ENCODE measurements around the gene WDR6.
"Not testable (repeated sequence)": the region's sequence is repeated elsewhere in the genome, so short reads cannot be mapped to it uniquely, and the experiment has no call there.

WDR6 gene

DNA sequence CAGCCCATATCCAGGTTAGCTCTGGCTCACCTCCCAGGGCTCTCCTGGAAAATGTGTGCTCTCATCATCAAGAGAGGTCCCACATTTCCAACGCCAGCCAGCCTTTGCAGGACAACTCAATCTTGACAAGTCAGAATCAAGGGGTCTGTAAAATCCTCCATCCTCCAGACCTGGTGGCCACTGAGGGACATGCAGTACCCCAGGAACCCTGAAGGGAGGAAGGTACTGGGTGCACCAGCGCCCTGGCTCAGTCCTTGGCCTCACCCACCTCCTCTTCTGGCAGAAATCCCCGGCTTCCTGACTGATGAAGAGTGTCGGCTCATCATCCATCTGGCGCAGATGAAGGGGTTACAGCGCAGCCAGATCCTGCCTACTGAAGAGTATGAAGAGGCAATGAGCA, 6.0 kb upstream of the WDR6 start:
- no peak overlapping the region for H3K4me3 ChIP-seq (ENCODE audit: low read depth, low read length)
- DNase-seq (ENCODE audit: low read depth), result no peak
- no peak for TF ChIP-seq CTCF (IDR thresholded peaks at IDR 0.05; ENCODE audit: low read depth, low read length, missing control alignments)

DNA sequence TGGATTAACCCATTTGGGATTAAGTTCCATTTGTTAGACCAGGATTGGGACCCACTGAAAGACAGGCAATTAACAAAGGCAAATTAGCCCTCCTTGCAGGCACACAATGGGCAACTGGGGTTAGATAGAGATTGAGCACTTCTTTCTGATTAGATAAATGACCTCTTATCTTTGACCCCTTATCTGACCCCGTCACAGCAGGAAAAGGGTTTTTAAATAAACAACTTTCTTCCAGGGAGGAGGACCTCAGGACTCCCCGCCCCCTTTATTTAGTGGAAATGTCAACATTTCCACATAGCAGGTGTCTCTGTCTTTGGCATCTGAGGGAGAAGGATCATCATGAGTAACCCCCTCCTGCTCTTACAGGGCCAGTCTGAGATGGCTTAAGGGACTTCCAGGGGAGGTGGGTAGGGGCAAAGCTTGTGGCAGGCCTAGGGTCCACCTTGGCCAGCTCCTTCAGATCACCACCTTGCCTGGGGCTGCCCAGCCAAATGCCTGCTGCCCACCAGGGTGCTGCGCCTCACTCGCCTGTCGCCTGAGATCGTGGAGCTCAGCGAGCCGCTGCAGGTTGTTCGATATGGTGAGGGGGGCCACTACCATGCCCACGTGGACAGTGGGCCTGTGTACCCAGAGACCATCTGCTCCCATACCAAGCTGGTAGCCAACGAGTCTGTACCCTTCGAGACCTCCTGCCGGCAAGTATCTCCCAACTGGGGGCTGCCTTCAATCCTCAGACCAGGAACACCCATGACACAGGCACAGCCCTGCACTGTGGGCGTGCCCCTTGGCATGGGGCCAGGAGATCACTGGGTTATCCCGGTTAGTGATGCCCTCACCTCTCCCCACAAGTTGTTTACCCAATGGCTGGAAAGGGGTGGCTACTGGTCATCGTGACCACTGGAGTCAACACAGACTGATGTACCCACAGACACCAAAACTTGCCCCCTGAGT, 2.6 kb upstream of the WDR6 start:
- no peak for DNase-seq (ENCODE audit: low read depth)
- no peak for TF ChIP-seq CTCF (IDR thresholded peaks at IDR 0.05; ENCODE audit: low read depth, low read length, missing control alignments)
- no peak overlapping the region for H3K4me3 ChIP-seq (ENCODE audit: low read depth, low read length)

DNA sequence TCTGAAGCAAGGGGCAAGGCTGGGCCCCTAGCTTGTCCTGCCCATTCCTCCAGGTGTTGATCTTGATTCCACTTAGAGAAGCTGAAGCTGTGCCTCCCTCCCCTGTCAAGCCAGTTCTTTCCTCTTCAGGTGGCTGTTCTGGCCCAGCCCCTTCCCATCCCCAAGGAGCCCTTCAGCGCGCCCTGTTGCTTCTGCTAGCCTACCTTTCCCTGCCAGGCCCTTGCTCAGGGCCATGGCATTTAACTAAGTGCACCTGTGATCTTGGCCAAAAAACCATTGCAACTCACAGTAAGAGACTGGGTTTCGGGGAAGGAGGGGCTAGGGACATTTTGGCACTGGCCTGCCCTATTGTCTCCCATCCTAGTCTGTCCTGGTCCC, 1.9 kb upstream of the WDR6 start:
- no peak for DNase-seq (ENCODE audit: low read depth)
- H3K4me3 ChIP-seq (ENCODE audit: low read depth, low read length), result no peak overlapping the region
- TF ChIP-seq CTCF (IDR thresholded peaks at IDR 0.05; ENCODE audit: low read depth, low read length, missing control alignments), result no peak

DNA sequence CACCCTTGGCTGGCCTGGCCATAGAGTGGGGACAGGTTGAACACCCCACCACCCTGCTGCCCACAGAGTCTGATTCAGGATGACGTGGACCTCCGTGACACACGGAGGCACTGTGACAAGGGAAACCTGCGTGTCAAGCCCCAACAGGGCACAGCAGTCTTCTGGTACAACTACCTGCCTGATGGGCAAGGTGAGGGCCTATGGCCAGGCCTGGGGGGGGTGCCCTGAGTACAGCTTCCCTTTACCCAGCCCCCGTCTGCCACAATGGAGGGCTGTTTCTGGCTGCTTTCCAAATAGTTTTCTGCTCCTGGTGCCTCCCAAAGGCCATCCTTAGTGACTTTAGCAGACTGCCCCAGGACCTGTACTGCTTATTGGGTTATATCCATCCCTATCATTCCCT, 1.2 kb upstream of the WDR6 start:
- no peak overlapping the region; the same call in 1 of the 2 replicates for H3K4me3 ChIP-seq (ENCODE audit: low read depth, low read length)
- DNase-seq (ENCODE audit: low read depth), result no peak
- no peak for TF ChIP-seq CTCF (IDR thresholded peaks at IDR 0.05; ENCODE audit: low read depth, low read length, missing control alignments)

DNA sequence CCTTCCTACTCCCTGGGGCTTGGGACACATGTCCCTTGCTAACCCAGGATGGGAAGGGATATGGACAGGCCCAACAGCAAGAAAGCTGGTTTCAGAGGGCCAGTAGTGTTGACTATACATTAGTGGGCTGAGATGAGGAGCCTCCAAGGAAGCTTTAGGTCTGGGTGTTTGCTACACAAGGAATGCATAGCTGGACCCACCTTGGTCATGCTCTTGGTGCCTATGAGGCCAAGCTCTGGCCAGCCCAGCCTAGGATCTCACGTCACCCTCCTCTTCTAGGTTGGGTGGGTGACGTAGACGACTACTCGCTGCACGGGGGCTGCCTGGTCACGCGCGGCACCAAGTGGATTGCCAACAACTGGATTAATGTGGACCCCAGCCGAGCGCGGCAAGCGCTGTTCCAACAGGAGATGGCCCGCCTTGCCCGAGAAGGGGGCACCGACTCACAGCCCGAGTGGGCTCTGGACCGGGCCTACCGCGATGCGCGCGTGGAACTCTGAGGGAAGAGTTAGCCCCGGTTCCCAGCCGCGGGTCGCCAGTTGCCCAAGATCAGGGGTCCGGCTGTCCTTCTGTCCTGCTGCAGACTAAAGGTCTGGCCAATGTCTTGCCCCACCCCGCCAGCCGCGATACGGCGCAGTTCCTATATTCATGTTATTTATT, 653 bp upstream of the WDR6 start:
- DNase-seq (ENCODE audit: low read depth), result no peak

GRCh38 chr3:49007771-49008528, 759 bp downstream of the WDR6 start:
- no peak for TF ChIP-seq CTCF (IDR thresholded peaks at IDR 0.05; ENCODE audit: low read depth, low read length, missing control alignments)
- no peak for DNase-seq (ENCODE audit: low read depth)
- H3K4me3 ChIP-seq (ENCODE audit: low read depth, low read length), result peak overlapping the region; percentile 72

More for the DNA sequence above, 653 bp upstream of the WDR6 start:
- peak overlapping the region; percentile 72 for H3K4me3 ChIP-seq (ENCODE audit: low read depth, low read length)
- TF ChIP-seq CTCF (IDR thresholded peaks at IDR 0.05; ENCODE audit: low read depth, low read length, missing control alignments), result no peak

- not testable (repeated sequence) for DNase-seq (ENCODE audit: low read depth)
- H3K4me3 ChIP-seq (ENCODE audit: low read depth, low read length), result peak overlapping the region; percentile 72
Observed at GRCh38 chr3:49008627-49009026, 1.4 kb downstream of the WDR6 start.

Measured in GM12864 (cell line).